NB4 (cell line): ENCODE results near the gene AGBL4.

Experiments used
- MYC ChIP-seq: IDR thresholded peaks from 2 replicates; pipeline ENCODE4 v1.6.1; 2011; ENCODE audit warnings: low read depth, low read length
- POLR2A ChIP-seq: IDR thresholded peaks from 2 replicates; pipeline ENCODE4 v1.6.1; 2011; ENCODE audit warnings: mild to moderate bottlenecking; ENCODE audit not compliant: insufficient read length; ENCODE audit errors: extremely low read depth
- TF ChIP-seq, protein P1 (sequence below): IDR thresholded peaks from 2 replicates; pipeline ENCODE4 v1.6.1; 2011; ENCODE audit warnings: low read depth, low read length
- TF ChIP-seq, protein P2 (sequence below): IDR thresholded peaks from one replicate; pipeline ENCODE4 v1.5.1; 2012; ENCODE audit warnings: low read depth, low read length

- TF ChIP-seq, protein P1, sequence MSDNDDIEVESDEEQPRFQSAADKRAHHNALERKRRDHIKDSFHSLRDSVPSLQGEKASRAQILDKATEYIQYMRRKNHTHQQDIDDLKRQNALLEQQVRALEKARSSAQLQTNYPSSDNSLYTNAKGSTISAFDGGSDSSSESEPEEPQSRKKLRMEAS: no peak
- TF ChIP-seq, protein P2, sequence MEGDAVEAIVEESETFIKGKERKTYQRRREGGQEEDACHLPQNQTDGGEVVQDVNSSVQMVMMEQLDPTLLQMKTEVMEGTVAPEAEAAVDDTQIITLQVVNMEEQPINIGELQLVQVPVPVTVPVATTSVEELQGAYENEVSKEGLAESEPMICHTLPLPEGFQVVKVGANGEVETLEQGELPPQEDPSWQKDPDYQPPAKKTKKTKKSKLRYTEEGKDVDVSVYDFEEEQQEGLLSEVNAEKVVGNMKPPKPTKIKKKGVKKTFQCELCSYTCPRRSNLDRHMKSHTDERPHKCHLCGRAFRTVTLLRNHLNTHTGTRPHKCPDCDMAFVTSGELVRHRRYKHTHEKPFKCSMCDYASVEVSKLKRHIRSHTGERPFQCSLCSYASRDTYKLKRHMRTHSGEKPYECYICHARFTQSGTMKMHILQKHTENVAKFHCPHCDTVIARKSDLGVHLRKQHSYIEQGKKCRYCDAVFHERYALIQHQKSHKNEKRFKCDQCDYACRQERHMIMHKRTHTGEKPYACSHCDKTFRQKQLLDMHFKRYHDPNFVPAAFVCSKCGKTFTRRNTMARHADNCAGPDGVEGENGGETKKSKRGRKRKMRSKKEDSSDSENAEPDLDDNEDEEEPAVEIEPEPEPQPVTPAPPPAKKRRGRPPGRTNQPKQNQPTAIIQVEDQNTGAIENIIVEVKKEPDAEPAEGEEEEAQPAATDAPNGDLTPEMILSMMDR: no peak
- TF ChIP-seq POLR2A (no peak), MYC (no peak)
Measured at GRCh38 chr1:48667782-48668181, 1356.0 kb downstream of the AGBL4 start.
